H4 (cell line): ENCODE results near the gene RTN4R. TPM values are rescaled to one million over a fixed set of nuclear protein-coding genes. Genes with fewer than 3 reads are reported as not detected.
"Not testable (repeated sequence)": the region's sequence is repeated elsewhere in the genome, so short reads cannot be mapped to it uniquely, and the experiment has no call there.

Experiments
- DNase-seq: peaks from one replicate; pipeline ENCODE4 v3.0.0-alpha.2; 2015; ENCODE audit warnings: low spot score
- total RNA-seq: library from RNA; depleted of rRNA; stranded (reverse); fragments of >200 nt; shearing (Covaris generic); gene quantifications from 2 replicates; pipeline ENCODE4 v1.2.3, GENCODE V29; 2014

RTN4R gene
- total RNA-seq, 1 experiment from 2014 or later = 3.2 TPM

- DNase-seq = no peak
Observed at GRCh38 chr22:20305894-20306645, 38.0 kb upstream of the RTN4R start.

DNA sequence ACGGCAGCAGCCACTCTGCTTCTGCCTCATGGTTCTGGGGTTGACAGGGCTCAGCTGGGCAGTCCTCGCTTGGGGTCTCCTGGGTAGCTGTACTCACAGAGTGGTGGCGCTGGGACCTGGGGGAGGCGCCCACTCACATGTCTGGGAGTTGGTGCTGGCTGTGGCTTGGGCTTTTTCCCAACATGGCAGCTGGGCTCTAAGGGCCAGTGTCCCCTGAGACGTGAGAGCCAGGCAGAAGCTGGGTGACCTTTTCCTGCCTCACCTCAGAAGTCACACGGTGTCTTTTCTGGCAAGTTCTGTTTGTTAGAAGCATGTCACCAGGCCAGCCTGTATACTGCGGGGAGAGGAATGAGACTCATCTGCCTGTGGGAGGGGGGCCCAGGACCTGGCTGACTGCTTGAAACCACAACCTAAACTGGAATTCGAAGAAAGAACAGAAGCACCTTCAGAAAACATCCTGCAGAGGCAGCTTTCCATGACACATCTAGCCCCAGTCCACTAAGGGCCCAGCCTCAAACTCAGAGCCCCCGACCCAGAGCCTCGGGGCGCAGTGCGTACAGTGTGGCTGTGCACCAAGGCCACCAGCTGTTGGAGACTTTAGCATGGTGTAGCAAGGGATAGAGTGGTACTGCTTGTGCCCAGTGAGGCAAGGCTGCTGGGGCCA lies 37.2 kb upstream of the RTN4R start:
- DNase-seq = not testable (repeated sequence)

GRCh38 chr22:20304646-20305045 lies 36.5 kb upstream of the RTN4R start:
- no peak for DNase-seq

GRCh38 chr22:20303229-20303534 lies 35.1 kb upstream of the RTN4R start:
- not testable (repeated sequence) for DNase-seq

GRCh38 chr22:20302438-20303228 lies 34.5 kb upstream of the RTN4R start:
- no peak for DNase-seq

GRCh38 chr22:20299746-20300136 lies 31.6 kb upstream of the RTN4R start:
- no peak for DNase-seq

DNA sequence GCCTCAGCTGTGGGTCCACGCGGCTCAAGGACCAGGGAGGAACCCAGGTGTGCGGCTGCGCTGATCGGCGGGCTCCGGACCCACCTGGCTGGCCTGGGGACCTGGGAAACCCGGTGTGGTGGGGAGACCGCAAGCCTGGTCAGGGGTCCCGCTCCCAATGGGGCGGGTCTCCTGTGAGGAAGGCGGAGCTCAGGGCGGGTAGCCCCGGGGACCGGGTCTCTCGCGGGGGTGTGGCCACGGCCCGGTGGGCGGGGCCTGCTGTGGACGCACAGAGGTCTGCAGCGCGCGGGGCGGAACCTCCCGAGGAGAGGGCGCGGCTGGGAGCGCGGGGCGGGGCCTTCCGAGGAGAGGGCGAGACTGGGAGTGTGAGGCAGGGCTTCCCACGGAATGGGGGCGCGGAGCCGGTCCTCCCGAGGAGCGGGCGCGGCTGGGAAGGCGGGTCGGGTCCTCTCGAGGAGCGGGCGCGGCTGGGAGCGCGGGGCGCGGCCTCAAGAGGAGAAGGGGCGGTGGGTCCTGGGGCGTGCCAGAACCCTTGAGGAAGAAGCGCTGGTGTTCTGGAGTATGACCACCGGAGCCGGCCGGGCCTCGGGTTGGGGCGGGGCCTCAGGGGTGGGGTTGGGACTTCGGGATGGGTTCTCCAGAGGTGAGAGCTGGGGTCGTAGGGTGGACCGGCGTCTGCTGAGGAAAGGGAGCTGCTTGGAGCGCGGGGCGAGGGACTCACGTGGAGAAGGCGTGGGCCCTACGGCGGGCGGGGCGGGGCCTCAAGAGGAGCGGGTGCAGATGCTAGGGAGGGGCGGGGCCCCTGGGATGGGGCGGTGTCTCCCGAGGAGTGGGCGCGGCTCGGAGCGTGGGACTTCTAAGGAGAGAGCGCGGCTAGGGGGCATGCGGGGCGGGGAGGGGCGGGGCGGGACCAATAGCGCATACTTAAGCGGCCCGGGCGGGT lies 31.0 kb upstream of the RTN4R start:
- DNase-seq = peak; percentile 38

DNA sequence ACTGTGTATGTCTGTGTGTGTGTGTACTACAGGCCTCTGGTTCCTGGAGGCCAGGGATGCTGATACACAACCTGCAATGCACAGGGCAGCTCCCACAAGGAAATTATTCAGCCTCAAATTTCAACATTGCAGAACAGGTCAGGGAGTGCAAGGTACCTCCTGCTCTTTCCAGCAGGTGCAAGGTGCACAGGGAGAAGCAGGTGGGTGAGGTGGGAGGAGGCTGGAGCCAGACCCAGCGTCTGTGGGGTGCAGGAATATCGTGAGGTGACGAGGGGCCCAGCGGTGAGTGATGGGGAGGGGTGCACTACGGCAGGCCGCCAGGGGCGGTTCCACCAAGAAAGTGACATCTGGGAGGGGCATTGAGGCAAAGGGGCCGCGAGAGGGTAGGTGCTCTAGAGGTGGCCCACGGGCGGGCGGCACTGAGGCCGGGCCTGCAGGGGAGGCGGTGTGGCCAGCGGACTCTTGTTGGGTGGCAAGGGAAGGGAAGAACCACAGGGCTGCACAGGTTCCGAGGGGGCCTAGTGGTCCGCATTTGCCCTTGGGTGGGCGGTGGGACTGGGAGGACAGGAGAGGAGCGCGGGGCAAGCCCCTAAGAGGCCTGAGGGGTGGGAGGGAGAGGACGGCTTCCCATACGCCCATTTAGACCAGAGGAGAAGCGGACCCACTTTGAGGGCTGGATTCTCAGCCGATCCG lies 30.1 kb upstream of the RTN4R start:
- DNase-seq = no peak

DNA sequence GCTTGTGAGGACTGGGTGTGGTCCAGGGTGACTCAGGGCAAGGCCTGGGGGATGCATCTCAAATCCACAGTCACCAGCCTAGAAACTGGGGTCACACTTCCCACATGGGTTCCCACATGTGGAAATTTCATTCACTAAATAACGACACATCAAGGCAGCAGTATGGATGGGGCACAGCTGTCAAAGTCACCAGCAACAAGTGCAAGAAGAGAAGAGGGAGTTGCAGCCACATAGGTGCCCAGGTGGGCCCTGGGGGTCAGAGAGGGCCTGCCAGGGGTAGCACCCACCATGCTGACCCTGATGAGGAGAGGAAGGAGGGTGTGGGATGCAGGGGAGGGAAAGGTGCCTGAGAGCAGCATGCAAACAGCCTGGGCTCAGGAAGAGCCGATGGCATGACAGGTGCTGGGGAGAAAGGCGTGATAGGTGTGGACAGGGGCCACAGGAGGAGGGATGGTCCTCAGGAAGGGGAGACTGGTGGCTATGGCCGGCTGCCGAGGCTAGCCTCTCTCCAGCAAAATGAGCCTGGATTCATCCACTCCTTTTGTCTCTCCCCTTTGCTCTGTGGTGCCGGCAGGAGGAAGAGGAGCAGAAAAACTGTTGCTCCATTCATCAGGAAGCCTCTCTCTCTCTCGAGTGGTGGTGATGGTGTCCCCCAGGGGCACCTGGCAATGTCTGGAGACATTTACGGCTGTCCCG lies 29.4 kb upstream of the RTN4R start:
- DNase-seq = no peak

GRCh38 chr22:20296598-20296997 lies 28.5 kb upstream of the RTN4R start:
- no peak for DNase-seq

GRCh38 chr22:20295262-20296064 lies 27.3 kb upstream of the RTN4R start:
- DNase-seq = no peak

GRCh38 chr22:20292673-20293232 lies 24.6 kb upstream of the RTN4R start:
- no peak for DNase-seq

GRCh38 chr22:20292108-20292507 lies 24.0 kb upstream of the RTN4R start:
- no peak for DNase-seq

DNA sequence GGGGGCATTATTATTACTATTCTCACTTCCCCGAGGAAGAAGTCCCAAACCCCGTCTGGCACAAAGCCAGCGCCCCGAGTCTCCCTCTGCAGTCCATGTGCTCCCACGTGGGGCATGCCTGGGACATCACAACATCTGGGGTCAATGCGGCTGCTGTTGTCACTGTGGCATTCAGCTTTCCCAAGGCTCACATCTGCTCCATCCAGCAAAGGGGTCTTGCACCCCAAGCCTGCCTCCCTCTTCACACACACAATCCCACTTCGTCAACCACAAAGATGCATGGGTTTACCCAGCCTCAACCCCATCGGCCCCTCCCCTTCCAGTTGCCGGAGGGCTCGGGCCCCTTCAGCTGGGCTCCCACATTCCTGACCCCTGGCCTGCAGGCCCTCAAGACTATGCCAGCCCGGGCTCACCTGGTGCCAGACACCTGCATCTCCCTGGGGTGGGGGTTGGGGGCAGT lies 23.5 kb upstream of the RTN4R start:
- DNase-seq = no peak

DNA sequence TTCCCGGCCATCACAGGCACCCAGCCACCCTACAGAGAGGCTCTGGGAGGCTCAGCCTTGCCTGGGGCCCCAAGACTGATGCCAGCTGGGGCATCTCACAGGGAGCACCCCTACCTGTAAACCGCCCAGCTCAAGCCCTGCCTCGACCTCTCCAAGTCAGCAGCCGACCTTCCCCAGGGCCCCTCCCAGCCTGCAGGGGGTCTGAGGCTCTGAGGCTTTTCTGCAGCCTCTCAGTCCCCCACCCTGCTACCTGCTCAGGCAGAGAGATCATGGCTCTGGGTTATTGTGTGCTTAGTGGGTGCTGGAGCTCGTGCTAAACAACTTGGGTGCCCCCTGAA lies 23.1 kb upstream of the RTN4R start:
- no peak for DNase-seq

- no peak for DNase-seq
Observed at GRCh38 chr22:20290578-20291248, 22.6 kb upstream of the RTN4R start.

DNA sequence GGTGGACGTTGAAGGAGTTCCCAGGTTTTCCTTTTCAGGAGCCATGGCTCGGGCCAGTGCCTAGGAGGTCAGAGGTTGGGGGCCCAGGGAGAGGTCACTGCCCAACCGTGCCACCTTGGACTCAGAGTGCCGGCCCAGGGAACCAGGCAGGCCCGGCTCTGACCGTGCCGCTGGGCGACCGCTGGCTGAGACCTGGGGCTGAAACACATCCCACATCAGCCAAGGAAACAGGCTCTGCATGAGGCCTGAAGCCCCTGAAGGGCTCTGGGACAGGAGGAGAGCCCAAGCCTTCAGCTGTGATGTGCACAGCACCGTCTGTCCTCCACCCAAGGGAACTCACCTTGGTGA lies 21.9 kb upstream of the RTN4R start:
- no peak for DNase-seq

- not testable (repeated sequence) for DNase-seq
Observed at GRCh38 chr22:20289182-20290044, 21.3 kb upstream of the RTN4R start.
